ENCODE results near the gene NXPH1.

Gene NXPH1

GRCh38 chr7:8433477-8434289, at the start of gene NXPH1:
Gene NXPH1 (plus strand): TSS chr7:8433609.
- no peak for DNase-seq (ENCODE audit: low spot score)

GRCh38 chr7:8384901-8385300, 48.5 kb upstream of the NXPH1 start:
- no peak for DNase-seq (ENCODE audit: low spot score)

- DNase-seq (ENCODE audit: low spot score), result no peak
These were observed 46.4 kb upstream of the NXPH1 start for GRCh38 chr7:8386926-8387550.

- no peak for DNase-seq (ENCODE audit: low spot score)
These were observed 45.7 kb upstream of the NXPH1 start for GRCh38 chr7:8387551-8388256.

GRCh38 chr7:8388257-8388625, 45.2 kb upstream of the NXPH1 start:
- no peak for DNase-seq (ENCODE audit: low spot score)

GRCh38 chr7:8389593-8390261, 43.7 kb upstream of the NXPH1 start:
- no peak for DNase-seq (ENCODE audit: low spot score)

- DNase-seq (ENCODE audit: low spot score), result no peak
These were observed 43.2 kb upstream of the NXPH1 start for GRCh38 chr7:8390262-8390626.

GRCh38 chr7:8391353-8392062, 41.9 kb upstream of the NXPH1 start:
- DNase-seq (ENCODE audit: low spot score), result no peak

GRCh38 chr7:8396294-8396693, 37.1 kb upstream of the NXPH1 start:
- DNase-seq (ENCODE audit: low spot score), result no peak

- no peak for DNase-seq (ENCODE audit: low spot score)
These were observed 24.5 kb upstream of the NXPH1 start for GRCh38 chr7:8408871-8409270.

- no peak for DNase-seq (ENCODE audit: low spot score)
These were observed 22.3 kb upstream of the NXPH1 start for GRCh38 chr7:8411103-8411502.

- DNase-seq (ENCODE audit: low spot score), result no peak
These were observed 19.8 kb upstream of the NXPH1 start for GRCh38 chr7:8413600-8413999.

- peak; percentile 46 for DNase-seq (ENCODE audit: low spot score)
These were observed 14.7 kb upstream of the NXPH1 start for GRCh38 chr7:8418629-8419245.

- DNase-seq (ENCODE audit: low spot score), result no peak
These were observed 11.2 kb upstream of the NXPH1 start for GRCh38 chr7:8422177-8422576.

GRCh38 chr7:8423057-8423456, 10.4 kb upstream of the NXPH1 start:
- no peak for DNase-seq (ENCODE audit: low spot score)

- DNase-seq (ENCODE audit: low spot score), result no peak
These were observed 8.2 kb upstream of the NXPH1 start for GRCh38 chr7:8425223-8425622.

GRCh38 chr7:8430643-8431042, 2.8 kb upstream of the NXPH1 start:
- DNase-seq (ENCODE audit: low spot score), result no peak

GRCh38 chr7:8434290-8435002, 1.0 kb downstream of the NXPH1 start:
- DNase-seq (ENCODE audit: low spot score), result no peak

GRCh38 chr7:8435095-8435494, 1.7 kb downstream of the NXPH1 start:
- DNase-seq (ENCODE audit: low spot score), result no peak

GRCh38 chr7:8435590-8436545, 2.5 kb downstream of the NXPH1 start:
- no peak for DNase-seq (ENCODE audit: low spot score)
